HG02970 (cell line): ENCODE data around the gene RFX5.
A peak's percentile ranks its signal among the peaks of the same experiment; 100 is the strongest.
"Not testable (repeated sequence)": the region's sequence is repeated elsewhere in the genome, so short reads cannot be mapped to it uniquely, and the experiment has no call there.

Experiments
- ATAC-seq: cut with Tn5 transposase; IDR thresholded peaks from one replicate; pipeline ENCODE4 v1.9.1; 2021; ENCODE audit warnings: mild to moderate bottlenecking, moderate library complexity, moderate number of reproducible peaks; ENCODE audit not compliant: unreplicated experiment, low FRiP score

The RFX5 gene

DNA sequence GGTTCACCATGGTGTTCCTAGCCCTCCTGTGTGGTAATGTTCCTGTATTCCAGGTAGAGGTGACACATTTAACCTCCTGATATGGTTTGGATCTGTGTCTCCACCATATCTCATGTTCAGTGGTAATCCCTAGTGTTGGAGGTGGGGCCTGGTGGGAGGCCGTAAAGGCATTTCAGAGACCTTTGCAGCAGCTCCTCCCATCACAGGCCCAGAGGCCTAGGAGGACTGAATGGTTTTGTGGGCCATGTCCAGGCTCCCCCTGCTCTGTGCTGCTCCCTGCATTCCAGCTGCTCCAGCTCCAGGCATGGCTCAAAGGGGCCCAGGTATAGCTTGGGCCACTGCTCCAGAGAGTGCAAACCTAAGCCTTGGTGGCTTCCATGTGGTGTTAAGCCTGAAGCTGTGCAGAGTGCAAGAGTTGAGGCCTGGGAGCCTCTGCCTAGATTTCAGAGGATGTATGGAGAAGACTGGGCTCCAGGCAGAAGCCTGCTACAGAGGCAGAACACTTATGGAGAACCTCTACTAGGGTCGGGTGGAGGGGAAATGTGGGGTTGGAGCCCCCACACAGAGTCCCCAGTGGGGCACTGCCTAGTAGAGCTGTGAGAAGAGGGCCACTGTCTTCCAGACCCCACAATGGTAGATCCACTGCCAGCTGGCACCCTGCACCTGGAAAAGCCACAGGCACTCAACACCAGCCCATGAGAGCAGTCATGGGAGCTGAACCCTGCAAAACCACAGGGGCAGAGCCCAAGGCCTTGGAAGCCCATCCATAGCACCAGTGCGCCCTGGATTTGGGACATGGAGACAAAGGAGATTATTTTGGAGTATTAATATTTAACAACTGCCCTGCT is 15.5 kb upstream of the RFX5 start:
- no peak for ATAC-seq

DNA sequence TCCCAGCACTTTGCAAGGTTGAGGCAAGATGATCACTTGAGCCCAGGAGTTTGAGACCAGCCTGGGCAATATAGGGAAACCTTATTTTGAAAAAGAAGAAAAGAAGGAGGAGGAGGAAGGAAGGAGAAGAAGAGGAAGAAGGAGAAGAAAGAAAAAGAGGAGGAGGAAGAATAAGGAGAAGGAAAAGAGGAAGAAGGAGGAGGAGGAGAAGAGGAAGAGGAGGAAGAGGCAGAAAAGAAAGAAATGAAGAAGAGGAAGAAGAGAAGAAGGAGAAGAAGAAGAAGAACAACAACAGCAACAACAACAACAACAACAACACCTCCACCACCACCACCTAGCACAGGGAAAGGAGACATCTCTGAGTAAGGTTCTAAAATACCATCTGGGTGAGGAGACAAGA is 14.8 kb upstream of the RFX5 start:
- ATAC-seq = no peak

DNA sequence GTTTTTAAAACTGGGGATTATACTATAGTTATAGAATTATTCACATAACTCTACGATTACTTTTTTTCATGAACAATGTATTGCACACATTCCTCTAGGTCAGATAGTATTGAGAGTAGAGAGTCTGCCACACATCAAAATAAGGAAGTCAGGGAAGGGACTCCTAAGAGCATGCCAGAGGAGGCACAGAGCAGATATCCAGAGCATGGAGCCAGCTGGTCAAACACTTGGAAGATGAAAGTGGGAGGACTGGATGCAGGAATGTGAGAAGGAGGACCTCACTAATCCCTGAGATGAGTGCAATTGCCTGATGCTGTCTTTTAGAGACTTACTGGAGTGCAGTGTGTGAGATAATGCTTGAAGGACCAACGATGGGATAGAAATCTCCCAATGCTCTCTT is 9.6 kb upstream of the RFX5 start:
- ATAC-seq = no peak

DNA sequence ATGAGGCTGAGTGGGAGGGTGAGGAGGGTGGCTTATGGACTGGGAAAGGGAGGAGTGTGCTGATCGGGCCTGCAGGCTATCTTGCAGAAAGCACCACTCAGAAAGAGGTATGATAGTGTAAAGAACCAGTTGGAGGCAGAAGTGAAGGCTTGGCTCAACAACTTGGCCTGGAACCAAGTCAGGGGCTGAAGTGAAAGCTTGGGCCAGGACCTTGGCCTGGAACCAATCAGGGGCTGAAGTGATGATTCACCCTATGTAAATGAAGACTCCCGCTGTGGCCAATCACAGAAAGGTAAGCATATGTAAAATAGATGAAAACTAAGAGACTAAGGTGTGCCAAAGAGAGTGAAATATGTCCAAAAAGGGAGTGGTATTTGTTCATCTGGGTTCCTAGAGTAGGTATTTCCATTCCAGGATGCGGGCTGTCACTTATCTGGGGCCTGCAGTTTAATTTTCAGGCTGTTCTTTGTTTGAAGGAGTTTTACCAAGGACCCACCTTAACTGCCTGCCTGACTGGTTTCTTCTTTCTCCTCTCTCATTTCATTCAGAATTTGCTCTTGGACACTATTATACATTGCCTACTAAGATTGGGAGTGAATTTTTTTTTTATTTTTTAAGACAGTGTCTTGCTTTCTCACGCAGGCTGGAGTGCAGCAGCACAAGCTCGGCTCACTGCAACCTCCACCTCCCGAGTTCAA is 5.1 kb upstream of the RFX5 start:
- no peak for ATAC-seq

DNA sequence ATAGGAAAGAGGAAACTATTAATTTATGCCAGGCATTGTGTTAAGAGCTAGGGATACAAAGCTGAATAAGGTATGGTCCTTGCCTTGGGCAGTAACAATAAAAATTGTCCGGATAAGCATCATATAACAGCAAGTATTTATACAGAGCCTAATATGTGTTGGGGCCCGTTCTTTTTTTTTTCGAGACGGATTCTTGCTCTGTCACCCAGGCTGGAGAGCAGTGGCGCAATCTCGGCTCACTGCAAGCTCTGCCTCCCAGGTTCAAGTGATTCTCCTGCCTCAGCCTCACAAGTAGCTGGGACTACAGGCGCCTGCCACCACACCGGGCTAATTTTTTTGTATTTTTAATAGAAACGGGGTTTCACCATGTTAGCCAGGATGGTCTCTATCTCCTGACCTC is 3.3 kb upstream of the RFX5 start:
- ATAC-seq = not testable (repeated sequence)

DNA sequence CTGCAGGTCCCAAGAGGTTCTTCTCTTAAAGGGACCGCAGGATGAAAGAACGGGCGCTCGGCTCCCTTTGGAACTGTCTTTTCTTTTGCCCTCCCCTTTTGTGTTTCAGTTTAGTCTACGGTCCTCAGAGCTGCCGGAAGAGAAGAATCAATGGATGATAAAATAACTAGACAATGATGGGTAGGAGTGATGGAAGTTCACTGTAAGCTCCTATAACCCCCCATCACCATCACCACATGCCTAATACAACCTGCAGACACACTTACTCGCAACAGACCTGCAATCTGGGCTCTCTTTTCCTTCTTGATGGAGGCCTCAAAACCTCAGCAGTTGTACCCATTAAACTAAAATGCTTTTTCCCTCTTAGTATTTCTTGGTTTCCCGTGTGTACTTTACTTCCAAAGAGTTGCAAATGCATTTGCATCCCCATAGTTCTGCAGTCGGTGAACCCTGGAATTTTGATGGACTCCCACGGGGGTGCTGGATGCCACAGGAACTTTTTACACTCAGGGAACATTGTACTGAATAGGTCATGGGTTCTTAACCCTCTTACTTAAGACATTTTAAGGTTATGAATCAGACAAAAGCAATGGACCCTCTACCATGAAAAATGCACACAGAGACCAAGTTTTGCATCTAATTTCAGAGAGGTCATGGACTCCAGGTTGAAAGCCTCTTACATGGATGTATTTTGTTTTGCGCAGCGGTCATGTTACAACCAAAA is 633 bp upstream of the RFX5 start:
- peak; percentile 2 for ATAC-seq

DNA sequence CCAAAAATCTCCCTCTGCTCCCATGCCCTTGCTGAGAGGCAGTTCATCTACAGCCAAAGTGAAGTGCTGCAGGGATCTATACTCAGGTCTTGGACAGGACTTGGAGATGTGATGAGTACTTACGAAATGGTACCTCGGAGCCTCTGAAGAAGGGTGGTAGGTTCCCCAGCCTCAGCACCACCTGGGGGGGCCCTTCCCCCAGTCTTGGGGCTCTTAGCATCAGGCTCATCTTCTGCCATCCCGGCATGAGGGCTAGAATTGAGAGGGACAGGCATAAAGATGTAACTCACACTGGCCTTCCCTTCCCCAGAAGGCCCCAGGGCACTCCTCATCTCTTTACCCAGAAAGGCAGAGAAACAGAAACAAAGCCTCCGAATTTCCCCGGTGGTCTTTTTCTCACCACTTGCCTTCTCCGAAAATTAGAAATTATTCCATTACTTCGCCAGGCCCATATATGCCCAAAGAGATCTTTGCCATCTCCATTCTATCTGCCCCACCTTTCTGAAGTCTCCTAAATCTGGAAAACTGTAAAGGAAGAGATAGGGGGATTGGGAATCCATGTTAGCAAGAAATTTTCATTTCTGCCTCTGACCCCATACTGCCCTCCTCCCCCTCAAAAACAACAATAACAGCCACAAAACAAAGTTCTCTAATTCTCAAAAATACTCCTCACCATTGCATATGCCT is 827 bp downstream of the RFX5 start:
- ATAC-seq = no peak

DNA sequence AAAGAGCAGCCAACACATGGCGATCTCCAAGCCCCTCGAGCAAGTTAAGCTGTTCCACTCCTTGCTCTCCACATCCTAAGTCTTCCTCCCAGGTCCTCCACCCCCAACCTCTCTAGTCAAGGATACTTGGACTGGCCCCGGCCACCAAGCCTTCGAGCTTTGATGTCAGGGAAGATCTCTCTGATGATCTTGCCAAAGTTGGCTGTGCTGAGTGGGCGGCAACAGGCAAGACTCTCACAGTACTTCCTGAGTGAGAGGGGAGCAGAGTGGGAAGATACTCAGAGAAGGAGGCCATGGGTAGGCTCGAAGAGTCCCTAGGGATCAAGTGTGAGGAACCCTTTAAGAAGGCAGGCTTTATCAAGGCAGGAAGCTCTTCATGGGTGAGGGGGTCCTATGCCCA is 2.8 kb downstream of the RFX5 start:
- no peak for ATAC-seq

DNA sequence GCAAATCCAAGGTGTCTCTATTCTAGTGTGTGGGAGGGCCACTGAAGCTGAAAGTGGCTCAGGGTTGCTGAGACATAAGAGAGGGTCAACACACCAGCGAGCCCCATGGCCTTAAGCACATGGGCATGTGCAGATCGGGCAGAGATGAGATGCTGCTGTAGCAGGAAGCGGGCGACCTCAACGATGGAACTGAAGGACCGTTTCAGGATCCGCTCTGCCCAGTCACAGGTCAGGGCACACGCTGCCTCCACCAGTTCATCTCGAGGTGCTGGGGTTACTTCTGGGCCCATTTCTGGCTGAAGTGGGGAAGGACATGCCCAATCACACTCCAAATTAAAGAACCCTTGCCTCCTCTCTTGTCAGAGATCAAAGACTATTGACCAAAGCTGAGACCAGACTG is 3.5 kb downstream of the RFX5 start:
- no peak for ATAC-seq

DNA sequence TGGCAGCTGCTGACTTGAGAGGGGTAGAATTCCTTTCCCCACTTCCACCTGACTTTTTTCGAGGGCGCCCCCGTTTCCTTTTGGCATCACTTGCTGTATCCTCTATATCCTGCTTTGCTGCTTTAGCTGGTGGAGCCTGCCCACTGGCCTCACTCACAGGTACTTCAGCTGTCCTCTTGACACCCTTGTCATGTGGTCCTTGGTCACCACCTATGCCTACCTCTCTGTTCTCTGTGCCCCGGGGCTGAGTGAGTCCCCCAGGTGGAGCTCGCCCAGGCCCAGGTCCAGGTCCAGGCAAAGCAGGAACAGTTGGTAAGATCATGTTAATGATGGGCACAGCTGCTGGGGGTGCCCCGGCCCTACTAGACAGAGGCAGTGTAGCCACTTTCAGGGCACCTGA is 4.5 kb downstream of the RFX5 start:
- ATAC-seq = no peak

DNA sequence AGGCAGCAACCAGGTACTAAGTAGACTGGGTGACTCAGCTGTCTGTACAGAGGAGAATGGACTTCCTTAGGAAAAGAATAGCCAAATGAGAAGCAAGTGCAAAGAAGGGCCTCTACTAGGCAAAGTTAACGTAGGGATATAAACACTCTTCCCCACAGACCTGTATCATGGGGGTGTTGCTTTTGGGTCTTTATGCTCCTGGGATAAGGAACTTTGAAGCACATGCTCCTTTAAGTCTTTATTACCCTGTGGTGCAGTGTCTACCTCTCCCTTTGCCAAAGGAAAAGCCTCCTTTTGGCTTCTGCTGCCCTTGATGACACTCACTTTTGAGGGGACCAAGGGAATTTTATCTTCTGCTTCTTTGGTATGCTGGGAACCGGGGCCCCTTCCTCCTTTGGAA is 5.0 kb downstream of the RFX5 start:
- ATAC-seq = no peak

DNA sequence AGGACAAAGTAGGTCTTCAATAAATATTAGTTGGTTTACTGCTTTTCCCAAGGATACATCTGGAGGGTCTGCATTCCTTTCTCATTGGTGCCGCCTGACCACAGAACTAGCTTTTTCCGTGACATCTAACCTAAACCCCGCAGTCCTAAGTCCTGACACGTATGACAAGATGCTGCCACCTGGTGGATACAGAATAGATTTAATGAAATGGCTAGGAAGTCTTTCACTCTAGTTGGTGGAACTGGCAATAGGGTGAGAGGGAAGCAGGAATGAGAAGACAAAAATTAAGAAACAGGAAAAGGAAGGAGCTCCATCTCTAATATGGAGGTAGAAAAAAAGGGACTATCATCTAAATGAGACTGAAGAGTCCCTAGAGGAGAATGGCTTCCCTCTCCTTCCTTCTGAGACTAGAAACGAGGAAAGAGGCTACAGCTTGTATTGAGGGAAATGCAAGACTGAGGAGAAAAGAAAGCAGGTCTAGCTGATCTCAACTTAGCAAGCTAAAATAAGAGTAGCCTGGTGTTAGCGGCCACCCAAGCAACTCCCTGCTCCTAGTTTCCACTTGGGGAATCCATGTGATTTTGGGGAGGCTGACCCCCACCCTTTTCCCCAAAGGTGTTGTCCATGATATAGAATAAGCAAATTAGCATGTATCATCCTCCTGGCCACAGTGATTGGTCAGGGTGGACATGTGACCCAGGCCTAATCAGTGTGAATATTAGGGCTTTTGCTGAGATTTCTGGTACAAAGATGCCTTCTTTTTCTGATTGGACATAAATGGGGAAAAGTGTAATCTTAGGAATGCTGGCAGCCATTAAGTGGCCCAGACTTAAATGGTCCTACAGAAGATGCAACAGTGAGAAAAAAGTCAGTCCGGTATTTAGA is 5.9 kb downstream of the RFX5 start:
- ATAC-seq = no peak

DNA sequence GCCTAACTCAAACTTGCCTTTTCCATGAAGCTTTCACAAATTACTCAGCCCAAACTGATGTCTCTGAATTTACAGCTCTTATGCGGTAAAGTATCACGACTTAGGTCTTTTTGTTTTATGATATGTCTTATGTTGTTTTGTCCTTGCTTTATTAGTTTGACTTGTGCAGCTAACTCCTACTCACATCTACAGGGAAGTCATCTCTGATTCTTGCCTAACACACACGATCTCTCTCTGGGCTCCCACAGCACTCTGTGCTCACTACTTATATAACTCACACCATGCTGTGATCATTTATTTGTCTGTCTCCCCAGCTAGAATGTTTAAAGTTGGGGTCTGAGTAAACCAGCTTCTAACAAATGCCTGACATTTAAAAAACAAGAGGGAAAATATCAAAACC is 10.5 kb downstream of the RFX5 start:
- ATAC-seq = no peak

DNA sequence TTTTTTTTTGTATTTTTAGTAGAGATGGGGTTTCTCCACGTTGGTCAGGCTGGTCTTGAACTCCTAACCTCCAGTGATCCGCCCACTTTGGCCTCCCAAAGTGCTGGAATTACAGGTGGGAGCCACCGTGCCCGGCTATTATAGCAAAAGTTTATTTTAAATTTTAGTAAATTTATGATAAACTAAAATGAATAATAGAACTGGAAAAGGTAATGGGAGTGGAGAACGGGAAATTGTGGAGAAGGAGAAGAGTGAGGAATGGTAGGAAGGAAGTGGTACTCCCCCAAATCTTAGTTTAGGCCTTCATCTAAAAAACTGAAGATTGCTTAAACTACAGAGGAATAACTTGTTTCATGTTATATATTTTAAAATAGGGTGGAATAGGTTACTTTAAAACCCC is 12.2 kb downstream of the RFX5 start:
- no peak for ATAC-seq

DNA sequence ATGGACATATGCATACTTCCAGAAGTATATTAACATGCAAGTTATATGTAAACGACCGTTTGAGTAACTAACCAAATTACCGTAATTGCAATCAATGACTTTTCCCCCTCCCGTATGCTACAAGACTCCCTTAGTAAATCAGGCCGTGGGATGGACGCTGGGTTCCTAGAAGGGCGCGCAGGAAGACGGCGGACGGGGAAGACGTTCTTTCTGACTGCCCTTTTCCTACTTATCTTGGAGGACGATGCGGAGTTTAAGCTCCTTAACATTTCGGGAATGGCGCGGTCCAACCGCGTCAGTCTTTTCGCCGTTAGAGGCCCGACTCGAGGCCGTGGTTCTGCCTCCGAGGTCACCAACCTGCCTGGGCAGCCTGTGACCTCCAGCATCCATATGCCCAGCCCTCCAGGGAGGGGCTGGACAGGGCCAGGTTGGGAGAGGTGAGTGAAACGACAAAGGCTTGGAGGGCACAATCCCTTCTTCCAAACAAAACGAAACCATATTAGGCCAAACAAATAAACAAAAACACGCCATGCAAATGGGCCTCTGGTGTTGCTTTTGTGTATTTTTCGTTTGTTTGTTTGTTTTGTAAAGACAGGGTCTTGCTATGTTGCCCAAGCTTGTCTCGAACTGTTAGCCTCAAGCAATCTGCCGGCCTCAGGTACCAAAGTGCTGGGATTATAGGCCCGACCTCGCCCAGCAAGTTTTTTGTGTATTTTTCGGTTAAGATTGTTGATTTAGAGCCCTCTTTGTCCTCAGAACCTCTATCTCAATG is 19.0 kb downstream of the RFX5 start:
- no peak for ATAC-seq

DNA sequence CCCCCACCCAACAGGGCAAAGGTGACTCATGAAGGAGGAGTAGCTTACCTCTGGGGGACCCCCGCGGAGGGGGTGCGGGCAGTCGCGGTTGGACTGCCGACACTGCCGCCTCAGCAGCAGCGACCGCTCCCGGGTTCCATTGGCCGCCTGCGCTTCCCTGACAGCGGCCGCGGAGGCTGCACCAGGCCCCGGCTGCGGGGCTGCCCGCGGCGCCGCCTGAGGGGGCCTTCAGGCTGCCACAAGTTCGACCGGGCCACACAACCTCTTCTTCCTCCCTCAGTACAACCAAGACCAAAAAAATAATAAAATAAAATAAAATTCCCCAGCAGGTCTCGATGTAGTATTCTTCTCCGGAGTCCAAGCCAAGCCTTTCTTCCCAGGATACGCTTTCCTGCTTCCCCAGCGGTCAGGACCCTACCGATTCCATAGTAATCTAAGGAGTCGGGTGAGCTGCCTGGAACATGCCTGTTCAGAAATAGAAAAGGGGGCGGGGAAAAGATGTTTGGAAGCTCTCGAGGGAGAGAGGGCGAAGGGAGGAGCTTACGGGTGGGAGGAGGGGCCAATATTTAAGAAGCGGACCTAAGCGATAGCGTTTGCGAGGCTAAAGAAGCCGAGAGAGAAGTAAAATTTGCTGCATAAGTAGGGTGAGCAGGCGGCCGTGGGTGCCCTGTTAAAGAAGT is 19.7 kb downstream of the RFX5 start, which contains the start of gene PI4KB:
Gene PI4KB, minus strand, starts transcription at position 194 of the 680 bp plus-strand sequence. CDS start 10,935 bp downstream, outside the sequence.
- peak; percentile 79 for ATAC-seq

DNA sequence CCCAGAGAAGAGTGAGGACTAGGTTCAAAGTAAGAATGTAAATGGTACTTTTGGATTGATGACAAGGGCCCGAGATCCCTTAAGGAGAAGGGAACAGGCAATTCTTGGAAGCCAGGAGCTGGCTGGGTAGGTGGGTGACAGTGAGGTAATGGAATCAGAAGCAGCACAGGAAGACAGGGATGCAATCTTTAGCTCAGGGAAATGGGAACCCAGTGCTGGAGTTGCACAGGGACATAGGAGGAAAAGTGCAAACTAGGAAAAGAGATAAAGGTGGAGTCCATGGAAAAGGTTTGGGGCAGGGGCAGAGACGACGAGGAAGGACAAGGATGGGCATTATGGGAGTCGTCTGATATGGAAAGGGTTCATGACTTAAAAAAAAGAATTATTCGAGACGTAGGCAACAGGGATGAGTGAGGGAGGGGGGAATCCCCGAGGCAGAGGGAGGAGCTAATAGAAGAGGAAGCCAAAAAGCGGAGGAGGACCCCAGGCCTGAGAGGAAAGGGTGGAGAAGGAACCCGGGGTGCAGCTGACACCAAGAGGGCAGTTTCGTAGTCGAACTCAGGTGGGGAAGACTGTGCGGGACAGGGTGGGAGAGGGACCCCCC is 20.3 kb downstream of the RFX5 start:
- ATAC-seq = no peak
